Measurements from ENCODE around the gene PLPP4. TPM values are rescaled to one million over a fixed set of nuclear protein-coding genes. Genes with fewer than 3 reads are reported as not detected.

PLPP4 gene
- total RNA-seq, 4 donors from 2014 or later = 0.54 to 2.7 TPM; not detected in 2

DNA sequence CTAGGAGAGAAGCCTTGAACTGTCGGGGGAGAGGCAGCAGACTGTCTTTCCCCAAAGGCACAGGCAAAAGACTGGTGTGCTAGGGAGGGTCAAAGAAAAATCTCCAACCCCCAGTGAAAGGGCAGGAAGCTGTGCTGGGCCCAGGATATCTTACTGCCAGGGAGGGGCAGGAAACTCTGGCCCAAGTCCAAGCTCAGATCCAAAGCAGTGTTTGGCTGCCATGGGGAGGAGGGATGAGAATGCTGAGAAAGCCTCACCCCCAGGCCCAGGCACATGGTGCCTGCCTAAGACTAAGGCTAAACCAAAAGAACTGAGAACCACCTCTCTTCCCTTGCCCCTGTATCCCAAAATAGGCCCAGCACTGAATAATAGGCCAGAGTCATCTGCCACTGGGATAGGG is 171.2 kb downstream of the PLPP4 start:
- WGBS, 2 donors = 50 to 55% methylated on average over 1 of the region's 1 CpG
- intact Hi-C loops (cut with DNase I) = no loop called here
- DNase-seq = no peak
- H3K4me3 ChIP-seq (replicated peaks in 1 of 3) = no peak overlapping the region
- H3K9me3 ChIP-seq = no peaks in the 10 kb centered on the region
- H3K27ac ChIP-seq = no peak overlapping the region
- TF ChIP-seq, protein P1, sequence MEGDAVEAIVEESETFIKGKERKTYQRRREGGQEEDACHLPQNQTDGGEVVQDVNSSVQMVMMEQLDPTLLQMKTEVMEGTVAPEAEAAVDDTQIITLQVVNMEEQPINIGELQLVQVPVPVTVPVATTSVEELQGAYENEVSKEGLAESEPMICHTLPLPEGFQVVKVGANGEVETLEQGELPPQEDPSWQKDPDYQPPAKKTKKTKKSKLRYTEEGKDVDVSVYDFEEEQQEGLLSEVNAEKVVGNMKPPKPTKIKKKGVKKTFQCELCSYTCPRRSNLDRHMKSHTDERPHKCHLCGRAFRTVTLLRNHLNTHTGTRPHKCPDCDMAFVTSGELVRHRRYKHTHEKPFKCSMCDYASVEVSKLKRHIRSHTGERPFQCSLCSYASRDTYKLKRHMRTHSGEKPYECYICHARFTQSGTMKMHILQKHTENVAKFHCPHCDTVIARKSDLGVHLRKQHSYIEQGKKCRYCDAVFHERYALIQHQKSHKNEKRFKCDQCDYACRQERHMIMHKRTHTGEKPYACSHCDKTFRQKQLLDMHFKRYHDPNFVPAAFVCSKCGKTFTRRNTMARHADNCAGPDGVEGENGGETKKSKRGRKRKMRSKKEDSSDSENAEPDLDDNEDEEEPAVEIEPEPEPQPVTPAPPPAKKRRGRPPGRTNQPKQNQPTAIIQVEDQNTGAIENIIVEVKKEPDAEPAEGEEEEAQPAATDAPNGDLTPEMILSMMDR (IDR thresholded peaks at IDR 0.05) = no peak
- no peak for TF ChIP-seq POLR2A (IDR thresholded peaks at IDR 0.05)
- H3K4me1 ChIP-seq = no peaks in the 10 kb centered on the region
- H3K36me3 ChIP-seq = no peaks in the 10 kb centered on the region
- H3K27me3 ChIP-seq = no peaks in the 10 kb centered on the region

DNA sequence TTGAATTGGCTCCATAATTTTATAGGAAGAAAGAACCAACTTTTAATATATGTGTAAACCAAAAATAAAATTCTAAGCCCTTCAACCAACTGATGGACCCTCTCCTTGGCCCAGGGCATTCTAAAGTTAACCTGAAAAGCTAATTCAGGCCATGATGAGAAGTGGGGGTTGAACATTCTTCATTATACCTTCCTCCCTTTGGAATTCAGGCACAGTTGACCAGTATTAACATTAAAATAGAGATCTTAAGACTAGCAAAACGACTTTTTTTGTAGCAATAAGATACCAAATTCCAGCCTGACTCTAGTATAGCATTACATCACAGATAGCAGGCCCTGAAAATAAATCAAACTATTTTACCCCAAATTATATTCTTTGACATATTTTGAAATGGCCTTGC is 173.2 kb downstream of the PLPP4 start:
- 33 to 47% methylated on average over 1 of the region's 1 CpG for WGBS, 2 donors

DNA sequence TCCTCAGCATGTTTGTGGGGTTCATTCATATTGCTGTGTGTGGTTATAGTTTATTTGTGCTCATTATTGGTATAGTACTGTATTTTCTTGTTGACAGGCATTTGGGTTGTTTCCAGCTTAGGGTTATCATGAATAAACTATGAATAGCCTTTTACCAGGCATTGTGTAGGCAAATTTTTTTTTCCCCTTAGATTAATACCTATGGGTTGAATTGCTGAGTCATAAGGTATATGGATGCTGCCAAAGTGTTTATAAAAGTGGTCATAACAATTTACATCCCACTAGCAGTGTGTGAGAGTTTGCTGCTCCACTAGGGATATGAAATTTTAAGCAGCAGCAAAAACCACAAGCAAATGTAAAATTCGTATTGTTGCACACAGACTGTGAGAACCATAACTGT is 175.0 kb downstream of the PLPP4 start:
- intact Hi-C loops (cut with DNase I) = no loop called here
- Histone ChIP-seq H3K27ac (no peak overlapping the region), H3K27me3 (no peaks in the 10 kb centered on the region), H3K36me3 (no peaks in the 10 kb centered on the region), H3K9me3 (no peaks in the 10 kb centered on the region), H3K4me1 (no peaks in the 10 kb centered on the region), H3K4me3 (replicated peaks in 1 of 3) (no peak overlapping the region)
- DNase-seq = no peak
- 69 to 72% methylated on average over 1 of the region's 1 CpG for WGBS, 2 donors
- TF ChIP-seq POLR2A (IDR thresholded peaks at IDR 0.05) = no peak
- TF ChIP-seq, protein P1 (IDR thresholded peaks at IDR 0.05) = no peak

More for the DNA sequence above, 173.2 kb downstream of the PLPP4 start:
- Histone ChIP-seq H3K36me3 (no peaks in the 10 kb centered on the region), H3K27me3 (no peaks in the 10 kb centered on the region), H3K9me3 (no peaks in the 10 kb centered on the region), H3K4me3 (replicated peaks in 1 of 3) (no peak overlapping the region), H3K4me1 (no peaks in the 10 kb centered on the region), H3K27ac (no peak overlapping the region)
- intact Hi-C loops (cut with DNase I) = no loop called here
- TF ChIP-seq POLR2A (IDR thresholded peaks at IDR 0.05) = no peak
- TF ChIP-seq, protein P1 (IDR thresholded peaks at IDR 0.05) = no peak
- no peak for DNase-seq

DNA sequence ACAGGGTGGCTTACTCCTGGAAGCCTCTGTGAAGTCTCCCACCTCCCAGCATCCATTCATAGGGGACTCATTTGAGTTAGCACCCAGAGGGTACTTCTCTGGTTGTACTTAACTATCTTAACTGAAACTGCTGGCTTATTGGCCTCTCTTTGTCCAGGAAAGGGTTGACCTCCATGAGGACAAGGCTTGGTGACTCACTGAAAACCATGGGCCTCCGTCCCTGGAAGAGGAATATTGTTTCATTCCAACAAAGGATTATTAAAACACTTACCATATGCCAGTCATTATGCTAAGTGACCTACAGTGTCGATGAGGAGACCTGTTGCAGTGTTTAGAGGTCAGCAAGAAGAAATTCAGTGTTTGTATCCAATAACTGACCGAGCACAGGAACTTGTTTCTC is 175.9 kb downstream of the PLPP4 start:
- no peaks in the 10 kb centered on the region for H3K36me3 ChIP-seq
- WGBS, 2 donors = 62 to 78% methylated on average over 3 of the region's 3 CpGs
- no peak overlapping the region for H3K4me3 ChIP-seq (replicated peaks in 1 of 3)
- no peaks in the 10 kb centered on the region for H3K27me3 ChIP-seq
- H3K4me1 ChIP-seq = no peaks in the 10 kb centered on the region
- intact Hi-C loops (cut with DNase I) = no loop called here
- H3K27ac ChIP-seq = no peak overlapping the region
- no peak for DNase-seq
- no peaks in the 10 kb centered on the region for H3K9me3 ChIP-seq
- TF ChIP-seq, protein P1 (IDR thresholded peaks at IDR 0.05) = no peak
- no peak for TF ChIP-seq POLR2A (IDR thresholded peaks at IDR 0.05)

DNA sequence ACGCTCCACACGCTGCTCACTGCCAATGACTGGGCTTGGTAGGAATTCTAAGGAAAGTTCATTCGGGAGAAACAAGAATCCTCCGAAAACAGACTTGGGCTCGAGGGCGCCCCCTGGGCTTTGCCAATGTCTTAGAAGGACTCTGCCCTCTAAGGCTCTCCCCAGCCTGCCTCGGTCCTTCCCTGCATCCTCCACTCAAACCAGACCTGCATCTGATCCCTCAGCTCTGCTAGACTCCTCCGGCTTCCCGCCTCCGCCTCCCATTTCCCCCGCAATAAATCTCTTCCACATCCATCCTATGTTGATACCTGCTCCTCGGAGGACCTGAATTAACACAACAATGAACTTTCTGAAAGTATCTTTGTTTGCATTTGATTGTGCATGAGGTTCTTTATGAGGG is 177.6 kb downstream of the PLPP4 start:
- H3K27ac ChIP-seq = no peak overlapping the region
- no peak overlapping the region for H3K4me3 ChIP-seq (replicated peaks in 1 of 3)
- no peaks in the 10 kb centered on the region for H3K9me3 ChIP-seq
- no peak for DNase-seq
- H3K4me1 ChIP-seq = no peaks in the 10 kb centered on the region
- intact Hi-C loops (cut with DNase I) = no loop called here
- no peaks in the 10 kb centered on the region for H3K27me3 ChIP-seq
- TF ChIP-seq POLR2A (IDR thresholded peaks at IDR 0.05) = no peak
- TF ChIP-seq, protein P1 (IDR thresholded peaks at IDR 0.05) = no peak
- no peaks in the 10 kb centered on the region for H3K36me3 ChIP-seq
- WGBS, 2 donors = 79 to 82% methylated on average over 12 of the region's 12 CpGs
